ENCODE data around the gene ARPC5L. TPM values are rescaled to one million over a fixed set of nuclear protein-coding genes. Genes with fewer than 3 reads are reported as not detected.

Gene ARPC5L
- total RNA-seq, 1 donor from 2014 or later, result 57.0 TPM

DNA sequence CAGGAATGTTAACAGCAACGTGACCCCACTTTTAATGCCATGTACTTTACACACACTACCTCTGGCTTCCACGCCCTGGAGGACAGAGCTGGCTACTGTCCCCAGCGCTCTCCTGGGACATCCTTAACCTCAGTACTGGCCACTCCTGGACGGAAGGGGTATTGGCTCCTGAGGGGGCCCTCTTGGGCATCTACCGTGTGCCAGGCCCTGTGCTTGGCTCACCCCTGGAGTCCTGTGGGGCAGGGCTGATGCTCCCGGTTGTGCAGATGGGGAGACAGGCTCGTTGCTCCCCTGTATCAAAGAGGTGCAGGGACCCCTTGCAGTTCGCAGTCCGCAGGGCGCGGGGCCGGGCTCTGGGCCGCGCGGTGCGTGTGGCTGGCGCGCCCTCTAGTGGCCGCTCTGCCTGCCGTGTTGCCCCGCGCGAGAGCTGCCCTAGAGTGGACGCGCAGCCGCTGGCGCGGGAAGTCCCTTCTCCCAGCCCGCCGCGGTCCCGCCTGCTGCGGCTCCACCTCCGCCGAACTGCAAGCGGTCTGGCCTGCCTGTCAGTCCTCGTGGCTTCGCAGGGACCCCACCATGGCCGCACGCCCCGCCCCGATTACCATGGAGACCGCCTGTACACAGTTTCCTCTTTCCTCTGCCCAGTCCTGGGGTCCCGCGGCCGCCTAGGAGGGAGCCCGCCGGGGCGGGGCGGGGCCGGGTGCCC lies 8.9 kb upstream of the ARPC5L start, which contains the start of gene WDR38:
WDR38 (plus strand) TSS at position 632 of the 703 bp plus-strand sequence. CDS start 72 bp downstream, outside the sequence.
- H3K9me3 Mint-ChIP-seq (ENCODE audit: unreplicated experiment), result no peaks in the 10 kb centered on the region
- Histone ChIP-seq H4K20me1 (ENCODE audit: insufficient read depth, low read length) (peaks cover 24% of the 10 kb centered on the region), H3K4me3 (ENCODE audit: insufficient read depth, low read depth, low read length) (peak within 1 kb of the TSS; percentile 49), H3K27me3 (ENCODE audit: insufficient read depth, low read length) (no peaks in the 10 kb centered on the region), H3K27ac (ENCODE audit: low read depth, low read length) (no peak within 1 kb of the TSS), H3K9me3 (ENCODE audit: insufficient read depth, low read depth, low read length) (no peaks in the 10 kb centered on the region), H3K9ac (ENCODE audit: low read length) (peak within 1 kb of the TSS; percentile 66), H3K79me2 (ENCODE audit: insufficient read depth, low read length) (peaks cover under 1% of the 10 kb centered on the region), H3K4me1 (ENCODE audit: insufficient read depth, low read length) (peaks cover 13% of the 10 kb centered on the region), H2AFZ (ENCODE audit: low read depth, low read length) (peak within 1 kb of the TSS; percentile 63), H3K4me2 (ENCODE audit: low read length) (peak within 1 kb of the TSS; percentile 85), H3K36me3 (ENCODE audit: insufficient read depth, low read length) (peaks cover 8% of the 10 kb centered on the region)
- TF ChIP-seq, protein P1, sequence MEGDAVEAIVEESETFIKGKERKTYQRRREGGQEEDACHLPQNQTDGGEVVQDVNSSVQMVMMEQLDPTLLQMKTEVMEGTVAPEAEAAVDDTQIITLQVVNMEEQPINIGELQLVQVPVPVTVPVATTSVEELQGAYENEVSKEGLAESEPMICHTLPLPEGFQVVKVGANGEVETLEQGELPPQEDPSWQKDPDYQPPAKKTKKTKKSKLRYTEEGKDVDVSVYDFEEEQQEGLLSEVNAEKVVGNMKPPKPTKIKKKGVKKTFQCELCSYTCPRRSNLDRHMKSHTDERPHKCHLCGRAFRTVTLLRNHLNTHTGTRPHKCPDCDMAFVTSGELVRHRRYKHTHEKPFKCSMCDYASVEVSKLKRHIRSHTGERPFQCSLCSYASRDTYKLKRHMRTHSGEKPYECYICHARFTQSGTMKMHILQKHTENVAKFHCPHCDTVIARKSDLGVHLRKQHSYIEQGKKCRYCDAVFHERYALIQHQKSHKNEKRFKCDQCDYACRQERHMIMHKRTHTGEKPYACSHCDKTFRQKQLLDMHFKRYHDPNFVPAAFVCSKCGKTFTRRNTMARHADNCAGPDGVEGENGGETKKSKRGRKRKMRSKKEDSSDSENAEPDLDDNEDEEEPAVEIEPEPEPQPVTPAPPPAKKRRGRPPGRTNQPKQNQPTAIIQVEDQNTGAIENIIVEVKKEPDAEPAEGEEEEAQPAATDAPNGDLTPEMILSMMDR (IDR thresholded peaks at IDR 0.05; ENCODE audit: insufficient read depth, low read depth, low read length), result peak; percentile 47
- TF ChIP-seq EZH2 (IDR thresholded peaks at IDR 0.05; ENCODE audit: insufficient read depth, low read length), result no peak
- H3K36me3 Mint-ChIP-seq (ENCODE audit: low read depth, unreplicated experiment), result peaks cover 6% of the 10 kb centered on the region
- no peaks in the 10 kb centered on the region for H3K27me3 Mint-ChIP-seq (ENCODE audit: low read depth, unreplicated experiment)
- H3K4me3 Mint-ChIP-seq (ENCODE audit: unreplicated experiment), result peak within 1 kb of the TSS; percentile 74
- H3K4me1 Mint-ChIP-seq (ENCODE audit: low read depth, unreplicated experiment), result peaks cover 19% of the 10 kb centered on the region
- DNase-seq (ENCODE audit: low read depth) (no peak), FAIRE-seq (no peak)
- peak within 1 kb of the TSS; percentile 92 for H3K27ac Mint-ChIP-seq (ENCODE audit: unreplicated experiment)

DNA sequence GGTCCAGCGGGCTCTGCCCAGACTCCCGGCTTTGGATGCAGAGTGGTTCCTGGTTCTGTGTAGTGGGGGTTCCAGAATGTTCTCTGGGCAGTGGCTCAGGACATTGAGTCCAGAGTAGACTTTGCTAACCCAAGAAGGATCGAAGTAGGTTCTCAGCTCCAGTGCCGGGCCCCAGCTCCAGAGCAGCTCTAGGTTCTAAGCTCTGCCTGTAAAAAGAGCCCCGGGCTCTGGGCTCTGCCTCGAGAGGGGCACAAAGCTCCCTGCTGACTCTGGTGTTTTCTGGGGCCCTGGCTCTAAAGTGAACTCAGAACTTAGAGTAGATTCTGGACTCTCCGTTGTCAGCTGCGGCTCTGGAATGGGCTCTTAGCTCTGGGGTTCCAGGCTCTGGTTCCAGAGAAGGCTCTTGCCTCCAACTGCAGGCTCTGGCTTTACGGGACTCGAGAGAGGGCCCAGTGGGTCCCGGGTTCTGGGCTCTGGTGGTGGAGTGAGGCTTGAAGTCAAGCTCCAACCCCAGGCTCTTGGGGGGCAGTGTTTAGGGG lies 8.3 kb upstream of the ARPC5L start:
- H3K9me3 Mint-ChIP-seq (ENCODE audit: unreplicated experiment), result no peaks in the 10 kb centered on the region
- H3K4me3 ChIP-seq (ENCODE audit: insufficient read depth, low read depth, low read length), result peak overlapping the region; percentile 49

More for the DNA sequence above, 8.3 kb upstream of the ARPC5L start:
- H3K36me3 Mint-ChIP-seq (ENCODE audit: low read depth, unreplicated experiment), result peaks cover 7% of the 10 kb centered on the region
- H3K27me3 Mint-ChIP-seq (ENCODE audit: low read depth, unreplicated experiment), result no peaks in the 10 kb centered on the region
- peaks cover 8% of the 10 kb centered on the region for H3K79me2 ChIP-seq (ENCODE audit: insufficient read depth, low read length)
- DNase-seq (ENCODE audit: low read depth) (no peak), FAIRE-seq (no peak)
- no peaks in the 10 kb centered on the region for H3K9me3 ChIP-seq (ENCODE audit: insufficient read depth, low read depth, low read length)
- H3K4me1 Mint-ChIP-seq (ENCODE audit: low read depth, unreplicated experiment), result peaks cover 24% of the 10 kb centered on the region
- H3K27ac ChIP-seq (ENCODE audit: low read depth, low read length), result no peak overlapping the region
- peak overlapping the region; percentile 63 for H2AFZ ChIP-seq (ENCODE audit: low read depth, low read length)
- peaks cover 15% of the 10 kb centered on the region for H3K36me3 ChIP-seq (ENCODE audit: insufficient read depth, low read length)
- peak overlapping the region; percentile 45 for H3K4me3 Mint-ChIP-seq (ENCODE audit: unreplicated experiment)
- H3K4me2 ChIP-seq (ENCODE audit: low read length), result peak overlapping the region; percentile 85
- H3K4me1 ChIP-seq (ENCODE audit: insufficient read depth, low read length), result peaks cover 13% of the 10 kb centered on the region
- no peaks in the 10 kb centered on the region for H3K27me3 ChIP-seq (ENCODE audit: insufficient read depth, low read length)
- TF ChIP-seq, protein P1 (IDR thresholded peaks at IDR 0.05; ENCODE audit: insufficient read depth, low read depth, low read length), result no peak
- no peak for TF ChIP-seq EZH2 (IDR thresholded peaks at IDR 0.05; ENCODE audit: insufficient read depth, low read length)
- peak overlapping the region; percentile 62 for H3K27ac Mint-ChIP-seq (ENCODE audit: unreplicated experiment)
- H3K9ac ChIP-seq (ENCODE audit: low read length), result peak overlapping the region; percentile 66
- peaks cover 31% of the 10 kb centered on the region for H4K20me1 ChIP-seq (ENCODE audit: insufficient read depth, low read length)
